ENCODE results near the gene OLFML2B.

Gene OLFML2B

DNA sequence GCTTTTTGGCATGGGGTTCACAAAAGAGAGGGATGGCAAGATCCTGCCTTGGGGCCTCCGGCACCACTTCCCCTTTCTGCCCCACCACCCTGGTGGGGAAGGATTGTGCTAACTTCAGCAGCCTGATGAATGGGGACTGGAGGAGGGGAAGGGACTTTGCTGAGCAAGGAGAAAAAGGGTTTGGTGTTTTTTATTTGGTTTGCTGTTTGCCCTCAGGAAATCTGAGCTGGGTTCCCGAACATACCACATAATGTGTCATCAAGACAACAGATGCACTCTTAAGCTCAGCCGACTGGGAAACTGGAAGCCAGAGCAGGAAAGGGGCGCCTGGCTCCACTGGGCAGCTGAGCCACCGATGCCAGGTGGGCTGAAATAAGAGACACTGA lies 19.8 kb downstream of the OLFML2B start:
- DNase-seq = no peak

DNA sequence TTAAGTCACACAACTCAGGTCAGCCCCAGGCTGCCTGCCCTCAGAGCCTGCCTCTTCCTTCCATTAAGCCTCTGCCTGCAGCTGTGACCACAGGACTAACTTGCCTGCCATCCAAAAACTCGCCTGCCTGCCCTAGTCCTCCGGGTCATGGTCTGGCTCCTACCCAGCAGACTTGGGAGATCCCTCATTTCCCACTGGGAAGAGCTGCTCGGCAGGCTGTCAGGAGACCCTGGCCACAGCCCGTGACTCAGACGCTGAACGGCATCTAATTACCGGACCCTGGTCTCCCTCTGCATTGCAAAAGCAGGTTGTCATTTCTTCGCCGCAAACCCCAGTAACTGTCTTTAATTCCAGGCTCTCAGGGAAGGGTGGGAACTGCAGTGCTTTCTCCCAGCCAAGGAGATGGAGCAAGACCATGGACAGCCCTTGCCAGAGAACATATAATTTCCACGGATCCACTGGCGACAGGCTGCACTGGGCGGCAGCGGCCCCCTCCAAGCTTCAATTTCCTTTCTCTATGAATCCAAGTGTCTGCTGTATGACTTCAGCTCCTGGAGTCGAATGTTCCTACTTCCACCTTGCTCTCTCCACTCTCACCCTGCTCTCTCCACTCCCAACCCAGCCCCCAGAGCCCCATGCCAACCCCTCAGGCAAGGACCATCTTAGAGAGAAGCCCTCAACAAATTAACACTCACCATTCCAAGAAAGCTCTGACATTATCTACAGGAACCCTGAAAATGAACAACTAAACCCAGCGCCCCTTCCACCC lies 20.4 kb downstream of the OLFML2B start:
- no peak for DNase-seq

DNA sequence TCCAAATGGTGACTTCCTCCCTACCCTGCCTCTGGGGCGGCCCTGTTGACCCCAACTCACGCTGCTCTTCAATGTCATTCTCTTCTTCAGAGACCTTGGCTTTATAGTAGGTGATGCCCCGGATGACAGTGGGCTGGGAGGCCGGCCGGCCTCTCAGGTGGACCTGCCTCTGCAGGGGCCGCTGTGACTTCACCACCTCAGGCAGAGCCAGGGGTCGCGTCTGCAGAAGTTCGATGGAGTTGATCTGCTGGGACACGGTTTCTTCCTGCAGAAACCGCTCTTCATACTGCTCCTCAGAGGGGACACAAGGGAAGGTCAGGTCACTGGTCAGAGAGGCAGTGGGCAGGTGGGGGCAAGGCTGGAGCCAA lies 23.6 kb downstream of the OLFML2B start:
- no peak for DNase-seq

DNA sequence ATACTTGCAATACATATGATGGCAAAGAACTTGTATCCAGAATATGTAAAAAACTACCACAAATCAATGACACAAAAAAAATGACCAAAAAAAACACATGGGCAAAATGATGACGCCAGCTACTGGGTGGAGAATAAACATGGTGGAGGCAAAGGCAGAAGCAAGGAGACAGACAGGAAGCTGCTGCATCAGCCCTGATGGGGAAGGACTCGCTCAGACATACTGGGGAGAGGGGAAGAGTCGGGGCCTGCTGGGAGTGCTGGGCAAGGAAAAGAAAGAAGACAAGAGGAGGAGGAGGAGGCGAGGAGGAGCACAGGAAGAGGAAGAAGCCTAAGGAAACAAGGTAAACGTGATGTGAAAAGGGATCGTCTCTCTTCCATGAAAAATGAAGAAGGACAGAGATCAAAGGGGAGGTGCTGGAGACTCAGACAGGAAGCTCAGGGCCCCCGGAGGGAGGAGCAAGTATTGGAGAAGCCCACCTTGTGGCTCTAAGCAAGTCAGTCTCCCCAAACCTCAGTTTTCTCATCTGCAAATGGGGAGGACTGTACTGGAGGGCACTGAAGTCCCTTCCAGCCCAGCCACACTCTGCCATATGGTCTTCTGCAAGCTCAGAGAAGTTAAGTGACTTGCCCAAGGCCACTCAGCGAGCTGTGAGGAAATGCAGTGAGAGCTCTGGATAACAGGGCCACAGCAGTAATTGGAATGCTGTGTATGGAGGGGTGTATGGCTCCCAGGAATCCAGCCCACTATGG lies 24.2 kb downstream of the OLFML2B start:
- DNase-seq = no peak

DNA sequence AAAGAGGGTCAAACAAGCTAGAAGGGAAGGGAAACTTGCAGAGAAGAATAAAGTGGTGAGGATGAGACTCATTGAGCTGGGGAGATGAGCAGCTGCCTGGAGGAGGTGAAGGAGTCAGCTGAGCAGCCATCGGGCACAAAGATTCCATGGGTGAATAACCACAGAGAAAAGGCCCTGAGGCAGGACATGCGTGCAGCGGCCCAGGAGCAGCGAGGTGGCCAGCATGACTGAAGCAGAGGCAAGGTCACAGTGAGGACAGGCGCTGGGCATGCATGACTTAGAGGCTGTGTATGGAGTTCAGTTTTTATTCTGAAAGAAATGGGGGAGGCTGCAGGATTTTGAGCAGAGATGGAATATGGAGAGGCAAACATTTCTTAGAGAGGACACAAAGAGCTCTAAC lies 24.9 kb downstream of the OLFML2B start:
- no peak for DNase-seq

DNA sequence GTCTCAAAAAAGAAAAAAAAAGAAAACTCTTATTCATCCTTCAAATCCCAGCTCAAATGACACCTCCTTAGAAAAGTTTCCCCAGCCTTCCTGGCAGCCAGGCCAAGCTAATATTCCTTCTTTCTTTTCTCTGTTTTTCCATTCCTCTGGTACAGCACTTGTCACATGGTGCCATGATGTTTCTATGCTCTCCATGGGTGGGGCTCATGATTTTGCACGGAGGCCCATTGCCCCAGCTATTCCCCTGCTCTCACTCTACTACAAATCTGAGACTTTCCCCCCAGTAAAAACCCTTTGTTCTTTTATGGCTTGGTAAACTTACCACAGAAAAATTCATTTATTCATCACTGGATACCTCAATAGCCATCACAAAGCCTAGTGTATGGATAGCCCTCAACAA lies 26.5 kb downstream of the OLFML2B start:
- DNase-seq = no peak

DNA sequence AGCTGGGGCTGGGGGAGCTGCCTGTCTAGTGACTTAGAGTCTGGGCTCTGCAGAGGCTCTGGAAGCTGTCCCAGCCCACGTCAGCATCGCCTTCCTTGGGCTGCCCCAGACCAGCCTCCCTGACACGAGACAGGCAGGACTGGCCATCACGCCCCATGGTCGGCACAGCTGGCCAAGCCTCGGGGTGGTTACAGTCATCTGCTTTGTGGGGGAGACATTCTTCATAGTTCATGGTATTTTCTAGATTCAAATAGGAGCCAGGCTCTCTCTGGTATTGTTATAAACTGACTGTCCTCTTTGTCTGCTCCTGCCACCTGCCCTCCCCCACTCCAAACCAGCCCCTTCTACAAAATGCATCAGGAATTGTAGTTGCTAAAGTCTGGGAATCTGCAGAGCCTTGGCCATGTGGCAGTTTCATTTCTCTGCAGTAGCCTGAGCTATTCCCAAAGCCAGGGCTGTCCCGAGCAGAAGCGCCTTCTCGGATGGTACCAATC lies 29.4 kb downstream of the OLFML2B start:
- DNase-seq = no peak

DNA sequence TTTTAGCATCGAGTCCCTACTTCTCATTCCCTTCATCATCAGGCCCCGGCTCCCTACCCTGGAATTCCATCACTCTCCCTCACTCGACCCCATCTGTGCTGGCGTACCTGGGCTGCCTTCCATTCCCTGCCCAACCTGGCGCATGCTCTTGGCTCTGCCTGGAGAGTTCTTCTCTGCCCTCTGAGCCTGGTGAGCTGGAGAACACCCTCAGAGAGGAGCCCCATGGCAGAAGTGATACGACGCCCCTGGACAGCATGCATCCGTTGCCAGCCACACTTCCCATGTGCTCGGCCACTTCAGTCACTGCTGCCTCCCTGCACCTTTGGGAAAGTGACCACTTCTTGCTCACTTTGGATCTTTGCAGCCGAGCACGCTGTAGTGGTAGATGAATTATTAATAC lies 30.1 kb downstream of the OLFML2B start:
- DNase-seq = no peak

DNA sequence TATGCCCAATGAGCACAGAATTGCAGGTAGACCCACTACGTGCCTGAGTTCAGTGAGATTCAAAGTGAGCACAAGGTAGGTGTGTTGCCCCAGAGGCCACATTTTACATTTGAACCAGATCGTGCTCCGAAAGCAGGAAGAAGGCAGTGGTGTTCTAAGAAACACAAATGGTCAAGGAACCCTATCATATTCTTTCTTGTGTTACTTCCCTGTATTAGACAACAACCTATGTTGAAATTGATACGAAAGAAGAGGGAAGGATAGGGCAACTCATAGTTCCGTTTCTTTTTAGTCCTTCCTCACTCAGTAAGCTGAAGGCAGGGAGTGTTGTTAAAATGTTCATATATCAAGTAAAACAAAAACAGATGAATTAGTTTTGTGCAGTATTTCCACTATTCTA lies 33.9 kb downstream of the OLFML2B start:
- no peak for DNase-seq

DNA sequence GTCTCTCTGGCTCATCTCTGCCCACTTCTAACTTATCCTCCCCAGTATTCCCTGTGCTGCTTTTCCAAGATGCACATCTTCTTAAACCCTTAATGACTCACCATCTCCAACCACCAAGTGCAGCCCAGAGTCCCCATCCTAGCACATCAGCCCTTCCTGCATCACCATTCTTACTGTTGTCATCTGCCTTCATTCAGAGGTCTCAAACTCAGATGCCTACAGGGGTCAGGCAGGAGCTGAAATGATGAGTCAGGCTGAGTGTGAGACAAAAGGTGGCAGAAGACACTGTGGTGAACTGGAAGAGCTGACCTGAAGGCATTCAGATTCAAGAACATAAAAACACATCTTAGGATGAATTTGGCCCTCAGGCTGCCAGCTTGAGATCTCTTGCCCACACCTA lies 34.6 kb downstream of the OLFML2B start:
- no peak for DNase-seq

DNA sequence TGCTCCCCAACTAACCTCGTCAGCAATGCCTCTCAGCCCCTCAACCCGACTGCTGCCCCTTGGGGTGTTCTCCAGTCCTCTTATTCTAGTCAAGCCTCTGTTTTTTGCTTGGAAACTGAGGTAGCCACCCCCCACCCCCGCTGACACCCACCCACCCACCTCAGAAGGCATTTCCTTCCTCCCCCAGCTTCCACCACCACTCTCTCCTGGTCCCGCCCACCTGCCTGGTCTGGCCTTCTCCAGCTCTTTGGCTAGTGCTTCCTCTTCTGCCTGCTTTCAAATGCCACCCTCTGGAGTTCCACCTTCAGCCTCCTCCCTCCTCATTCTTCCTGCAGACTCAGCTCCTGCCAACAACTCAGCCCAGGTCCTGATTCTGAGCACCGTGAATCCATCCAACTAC lies 35.3 kb downstream of the OLFML2B start:
- DNase-seq = no peak

DNA sequence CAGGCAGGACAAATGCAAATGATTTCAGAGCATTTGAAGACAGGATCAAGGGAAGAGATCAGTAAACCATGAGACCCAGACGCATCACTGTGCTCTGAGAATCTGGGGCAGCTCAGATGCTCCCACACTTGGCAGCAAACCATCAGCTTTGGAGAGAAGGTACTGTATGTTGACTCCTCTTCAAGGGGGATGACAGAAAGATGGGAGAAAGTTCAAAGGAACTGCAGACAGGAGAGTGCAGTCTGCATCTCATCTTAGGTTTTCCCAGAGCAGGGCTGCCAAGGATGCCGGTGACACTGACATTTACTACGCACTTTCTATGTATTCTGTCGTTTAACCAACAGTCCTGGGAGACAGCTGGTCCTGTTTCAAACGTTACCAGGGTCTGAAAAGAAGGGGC lies 35.8 kb downstream of the OLFML2B start:
- DNase-seq = no peak

DNA sequence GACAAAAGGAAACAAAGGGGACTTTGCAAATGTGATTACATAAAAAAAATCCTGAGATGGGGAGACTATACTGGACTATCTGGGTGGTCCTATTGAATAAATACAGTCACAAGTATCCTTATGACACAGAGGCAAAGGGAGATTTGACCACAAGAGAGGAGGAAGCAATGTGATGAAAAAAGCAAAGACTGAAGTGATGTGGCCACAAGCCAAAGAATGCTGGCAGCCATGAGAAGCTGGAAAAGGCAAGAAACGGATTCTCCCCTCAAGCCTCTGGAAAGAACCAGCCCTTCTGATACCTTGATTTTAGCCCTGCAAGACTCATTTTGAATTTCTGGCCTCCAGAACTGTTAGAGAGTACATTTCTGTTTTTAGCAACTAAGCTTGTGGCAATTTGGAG lies 36.4 kb downstream of the OLFML2B start:
- no peak for DNase-seq

DNA sequence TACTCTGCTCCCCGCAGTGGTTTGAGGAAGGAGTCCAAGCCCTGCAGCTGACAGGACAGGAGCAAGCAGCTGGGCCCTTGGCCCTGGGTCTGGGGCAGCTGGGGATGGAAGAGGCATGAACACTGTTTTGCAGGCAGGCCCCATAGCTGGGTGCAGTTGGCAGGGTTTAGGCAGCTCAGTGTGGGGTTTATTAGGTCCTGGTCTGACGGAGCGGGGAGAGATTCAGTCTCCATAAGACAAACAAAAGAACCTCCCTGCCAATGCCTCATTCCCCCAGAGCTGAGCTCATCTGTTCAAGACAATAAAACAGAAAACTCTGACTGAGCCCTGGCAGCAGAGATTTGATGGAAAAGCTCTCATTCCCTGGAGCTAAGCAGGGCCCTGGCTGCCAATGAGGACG lies 37.3 kb downstream of the OLFML2B start:
- DNase-seq = no peak

DNA sequence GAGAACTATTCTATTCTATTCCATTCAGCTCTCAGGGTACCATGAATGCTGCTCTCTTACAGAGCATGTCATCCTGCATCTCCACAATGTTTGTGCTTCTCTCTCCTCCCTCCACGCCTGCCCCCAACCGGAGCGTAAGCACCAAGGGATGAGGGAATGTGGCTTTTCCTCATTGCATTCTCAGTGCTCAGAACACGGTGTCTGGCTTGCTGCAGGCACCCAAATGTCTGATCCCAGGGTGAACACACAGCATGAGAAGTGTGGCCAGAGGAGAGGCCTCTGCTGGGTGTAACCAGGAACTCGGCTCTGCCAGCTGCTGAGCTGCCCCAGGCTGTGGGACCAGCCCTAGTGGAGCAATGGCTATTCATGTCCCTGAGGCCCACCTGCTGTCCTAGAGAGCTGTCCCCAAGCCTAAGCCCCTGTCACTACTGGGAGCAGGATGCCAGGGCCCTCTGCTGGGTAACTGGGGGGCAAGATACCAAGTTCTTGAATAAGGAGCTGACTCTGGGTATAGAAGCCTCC lies 38.3 kb downstream of the OLFML2B start:
- no peak for DNase-seq

DNA sequence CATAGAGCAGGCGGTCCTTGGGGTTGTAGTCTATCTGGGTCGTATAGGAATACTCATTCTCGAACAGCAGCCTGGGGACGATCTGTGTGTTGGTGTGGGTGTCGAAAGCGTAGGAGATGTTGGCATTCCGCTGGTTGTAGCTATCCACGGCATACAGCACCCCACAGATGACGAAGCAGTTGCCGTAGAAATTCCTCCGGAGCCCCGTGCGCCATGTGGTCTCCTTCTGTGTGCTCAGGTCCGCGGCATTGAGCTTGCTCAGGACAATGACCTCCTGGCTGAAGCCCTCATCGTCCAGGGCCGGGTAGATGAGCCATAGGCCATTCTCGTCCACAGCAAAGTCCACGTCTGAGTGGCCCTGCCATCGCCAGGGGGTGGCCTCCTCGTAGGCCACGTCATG lies 39.9 kb downstream of the OLFML2B start:
- DNase-seq = no peak

DNA sequence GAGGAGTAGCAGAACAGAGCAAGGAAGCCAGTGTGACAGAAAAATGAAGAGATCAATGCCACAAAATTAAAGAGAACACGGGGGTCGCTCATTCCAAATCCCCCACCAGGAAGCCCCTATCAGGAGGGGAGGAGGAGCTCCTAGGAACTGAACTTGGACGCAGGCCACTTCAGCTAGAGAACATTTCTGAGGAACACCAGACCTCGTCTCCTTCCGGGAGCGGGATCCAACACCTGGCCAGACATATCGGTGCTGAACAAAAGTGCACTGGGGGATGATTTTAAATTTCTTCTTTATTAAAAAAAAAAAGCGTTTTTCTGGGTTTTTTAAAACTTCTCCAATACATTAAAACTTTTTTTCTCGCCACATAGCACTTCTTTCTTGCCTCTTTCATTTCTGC lies 40.8 kb downstream of the OLFML2B start:
- DNase-seq = no peak

DNA sequence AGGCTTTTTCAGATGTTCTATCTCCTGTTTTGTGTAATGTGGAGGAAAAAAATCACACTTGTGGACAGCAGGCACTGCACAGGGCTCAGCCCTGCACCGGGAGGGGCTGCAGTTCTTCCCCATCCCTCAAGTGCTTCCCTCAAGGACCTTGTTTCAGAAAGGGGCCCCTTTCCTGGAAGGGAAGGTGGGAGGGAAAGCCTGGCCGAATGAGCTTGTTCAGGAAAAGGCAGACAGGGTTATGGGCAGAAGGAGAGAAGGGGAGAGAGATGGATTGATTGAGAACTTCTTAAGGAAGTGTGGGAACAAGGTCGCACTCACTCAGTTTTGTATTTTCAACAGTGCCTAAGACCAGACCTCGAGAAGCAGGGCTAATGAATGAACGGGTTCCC lies 41.2 kb downstream of the OLFML2B start:
- no peak for DNase-seq

DNA sequence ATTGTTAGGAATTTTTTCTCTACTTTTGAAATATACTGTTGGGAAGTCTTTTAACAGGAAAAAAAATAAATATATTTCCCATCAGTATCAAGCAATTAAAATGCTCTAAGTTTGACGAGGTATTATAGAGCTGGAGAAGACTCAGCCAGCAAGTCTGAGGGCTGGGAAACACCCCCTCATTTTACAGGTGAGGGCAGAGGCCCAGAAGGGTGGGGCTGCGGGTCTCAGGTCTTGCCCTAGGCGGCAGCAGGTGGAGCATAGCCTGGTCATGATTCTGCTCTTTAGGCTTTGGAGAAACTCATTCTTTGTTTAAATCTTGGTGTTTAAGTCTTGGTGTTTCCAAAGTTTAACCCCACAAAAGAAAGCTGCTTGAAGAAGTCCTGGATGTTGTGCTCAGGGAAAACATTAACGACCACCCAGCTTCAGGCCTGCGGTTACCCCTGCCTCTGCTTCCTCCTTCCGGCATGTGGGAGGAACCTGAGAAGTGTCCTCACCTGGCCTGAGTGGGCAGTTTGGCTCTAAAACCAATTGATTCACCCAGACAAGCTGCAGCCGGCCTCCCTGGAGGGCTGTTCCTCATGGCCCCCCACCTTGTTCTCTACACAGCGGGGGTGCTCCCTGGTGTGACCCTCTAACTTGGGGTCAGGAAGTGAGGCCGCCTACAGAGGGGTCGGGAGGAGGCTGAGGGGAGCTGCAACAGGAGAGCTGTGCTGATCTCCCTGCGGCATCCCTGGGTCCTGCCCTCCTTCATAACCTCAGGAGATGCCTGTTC lies 41.7 kb downstream of the OLFML2B start:
- no peak for DNase-seq

DNA sequence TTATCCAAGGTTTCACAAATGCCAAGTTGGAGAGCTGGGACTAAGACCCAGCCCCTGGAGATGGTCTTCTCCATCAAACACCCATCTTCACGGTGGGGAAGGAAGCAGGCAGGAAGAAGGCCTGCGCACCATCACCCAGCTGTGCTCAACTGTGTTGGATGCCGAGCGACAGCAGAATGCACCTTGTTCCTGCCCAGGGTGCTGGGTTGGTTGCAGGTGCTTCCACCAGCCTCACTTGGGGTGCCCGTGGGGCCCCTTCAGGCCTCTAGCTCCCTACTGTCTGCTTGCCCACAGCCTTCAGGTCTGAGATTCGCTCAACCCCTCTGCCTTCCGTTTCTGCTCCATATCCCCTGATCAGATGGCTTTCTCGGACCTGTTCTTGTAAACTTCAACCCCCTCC lies 42.5 kb downstream of the OLFML2B start:
- no peak for DNase-seq

DNA sequence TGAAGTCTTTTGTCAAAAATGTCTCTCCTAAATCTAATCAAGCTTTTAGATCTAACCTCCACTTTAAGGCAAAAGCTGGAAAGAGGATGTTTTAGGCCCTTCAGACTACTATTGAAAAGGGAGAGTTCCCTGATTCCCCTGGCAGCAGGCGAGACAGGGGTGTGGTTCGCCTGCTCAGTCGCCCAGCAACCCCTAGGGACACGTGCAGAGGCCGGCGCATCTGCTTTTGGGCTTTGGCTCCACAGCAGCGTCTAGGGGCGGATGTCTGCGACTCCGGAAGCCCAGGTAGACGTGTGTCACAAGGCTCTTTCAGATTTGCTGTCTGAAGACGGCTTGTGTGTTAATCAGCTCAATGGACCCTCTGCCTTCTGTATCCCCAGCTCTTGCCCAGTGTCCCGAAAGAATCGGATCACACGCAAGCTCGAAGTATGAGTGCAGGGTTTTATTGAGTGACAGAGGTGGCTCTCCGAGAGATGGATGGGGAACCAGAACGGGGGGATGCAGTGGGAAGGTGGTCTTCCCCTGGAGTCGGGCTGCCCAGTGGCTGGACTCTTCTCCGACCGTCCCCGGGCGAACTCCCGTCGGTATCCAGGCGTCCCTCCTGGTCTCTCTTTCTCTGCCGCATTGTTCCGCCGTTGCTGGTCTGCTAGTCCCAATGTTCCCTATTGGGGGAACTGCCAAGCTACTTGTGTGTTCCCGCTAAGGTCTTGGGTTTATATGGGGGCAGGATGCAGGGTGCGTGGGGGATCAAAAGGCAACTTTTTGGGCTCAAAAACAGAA lies 45.5 kb downstream of the OLFML2B start:
- DNase-seq = no peak
